T follicular helper cell (primary cell): ENCODE measurements around the gene SEMA4D.

Experiments used
- DNase-seq: peaks from one replicate; pipeline ENCODE4 v3.0.0-alpha.2; 2020; ENCODE audit warnings: low read depth

The SEMA4D gene

DNA sequence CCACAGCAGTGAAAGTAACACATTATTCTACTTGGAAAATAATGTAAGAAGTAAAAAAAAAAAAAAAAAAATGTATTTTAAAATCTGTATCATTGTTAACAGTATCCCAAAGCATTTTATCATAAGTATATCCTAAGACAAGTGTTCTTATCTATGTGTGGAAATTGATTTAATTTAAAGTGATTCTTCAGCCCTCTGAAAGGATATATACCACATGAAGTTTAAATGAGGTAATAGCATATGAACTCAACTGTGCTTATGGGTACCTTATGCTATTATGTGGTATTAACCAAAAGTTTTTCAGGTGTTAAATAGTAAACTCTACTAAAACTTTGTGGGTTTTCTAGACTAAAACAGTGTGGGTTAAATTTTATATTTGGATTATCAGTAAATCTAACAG is 182.4 kb downstream of the SEMA4D start:
- no peak for DNase-seq

DNA sequence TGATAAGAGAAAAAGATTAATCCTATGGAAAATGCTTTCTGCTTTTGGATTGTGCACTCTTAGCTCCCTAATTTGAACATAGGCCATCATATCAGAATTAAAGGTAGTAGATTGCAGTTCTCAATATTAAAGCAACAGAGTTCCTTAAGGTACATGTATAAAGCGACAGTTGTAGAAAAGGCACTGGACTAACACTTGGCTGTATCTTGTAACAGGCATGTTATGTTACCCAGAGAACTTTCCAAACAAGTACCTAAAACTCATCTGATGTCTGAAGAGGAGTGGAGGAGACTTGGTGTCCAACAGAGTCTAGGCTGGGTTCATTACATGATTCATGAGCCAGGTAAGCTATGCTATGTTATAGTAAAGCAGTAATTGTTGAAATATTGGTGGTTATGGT is 183.0 kb downstream of the SEMA4D start:
- no peak for DNase-seq

DNA sequence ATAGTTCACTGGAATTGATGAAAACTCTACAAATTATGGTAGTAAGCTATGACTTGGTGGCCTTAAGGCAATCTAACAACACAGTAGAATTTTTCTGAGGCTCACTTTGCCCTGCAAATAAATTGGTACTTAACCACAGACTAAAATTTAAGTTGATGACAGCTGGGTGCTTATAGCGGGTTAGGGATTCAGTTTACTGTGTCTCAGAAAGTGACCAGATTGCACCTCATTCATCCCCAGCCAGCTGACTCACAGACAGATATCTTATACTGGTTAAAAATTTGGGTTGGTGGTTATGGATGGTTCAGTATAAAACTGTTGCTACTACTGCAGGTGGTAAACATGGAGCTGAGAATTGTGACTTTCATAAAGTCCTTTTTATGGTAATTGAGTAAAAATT is 184.1 kb downstream of the SEMA4D start:
- no peak for DNase-seq

DNA sequence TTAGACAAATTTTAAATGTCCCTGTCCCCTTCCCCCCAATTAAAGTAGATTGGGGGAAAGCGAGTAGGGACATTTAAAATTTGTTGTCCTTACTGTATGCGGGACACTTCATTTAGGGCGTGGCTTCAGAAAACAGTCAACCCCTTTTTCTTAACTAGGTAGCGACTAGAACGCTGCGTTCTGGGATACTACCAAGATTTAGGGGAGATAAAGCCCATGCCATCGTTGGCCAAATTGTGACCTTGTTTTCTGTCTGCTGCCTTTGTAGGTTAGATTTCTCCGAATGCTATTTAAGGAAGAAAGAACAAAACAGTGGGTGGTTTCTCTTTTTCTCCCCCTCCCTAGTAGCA is 185.7 kb downstream of the SEMA4D start:
- no peak for DNase-seq

DNA sequence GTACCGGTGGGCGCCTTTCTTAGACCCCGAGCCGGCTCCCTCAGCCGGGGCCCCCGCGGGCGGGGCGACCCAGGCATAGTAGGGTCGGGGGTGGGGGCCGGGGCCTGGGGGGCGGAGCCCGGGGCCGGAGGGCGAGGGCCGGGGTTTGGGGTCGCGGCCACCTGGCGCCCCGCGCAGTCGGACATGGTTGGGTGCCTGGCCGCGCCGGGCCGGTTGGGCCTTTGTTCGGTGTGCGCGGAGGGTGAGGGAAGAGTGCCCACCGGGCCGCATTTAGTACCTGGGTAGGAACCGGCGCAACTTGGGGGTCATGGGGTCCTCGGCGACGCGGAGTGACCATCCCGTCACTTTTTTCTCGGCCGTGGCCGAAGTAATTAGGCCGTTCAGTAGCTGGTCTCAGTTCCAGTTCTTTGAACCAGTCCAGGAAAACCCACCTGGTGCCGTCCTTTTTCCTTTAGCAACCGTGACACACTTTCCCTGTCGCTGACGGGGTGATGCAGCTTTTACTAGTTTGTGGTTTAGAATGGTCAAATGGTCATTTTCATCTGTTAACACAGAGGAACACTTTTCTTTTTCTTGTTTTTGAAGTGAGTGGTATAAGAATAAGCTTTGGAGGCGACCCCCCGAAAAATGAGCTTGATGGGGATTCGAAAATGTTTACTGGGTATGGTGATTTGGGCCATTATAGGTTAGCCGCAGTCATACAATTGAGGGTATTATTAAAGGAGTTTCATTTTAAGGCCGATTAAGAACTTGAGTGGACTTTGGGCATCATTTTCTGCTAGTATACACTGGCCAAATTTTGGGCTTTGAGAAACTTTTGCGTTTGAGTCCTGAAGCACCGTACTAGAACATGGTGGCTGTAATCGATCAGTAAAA is 186.3 kb downstream of the SEMA4D start:
- DNase-seq = no peak
